ENCODE measurements around the gene MED4.

The MED4 gene

GRCh38 chr13:48094781-48095502 lies at the start of gene MED4:
Gene MED4, minus strand, starts transcription at chr13:48095104. Its CDS starts 26 bp downstream, at chr13:48095078.
- peak; percentile 96 for DNase-seq

- DNase-seq: peak; percentile 66
These were observed 49.6 kb upstream of the MED4 start for GRCh38 chr13:48144413-48145035.

GRCh38 chr13:48142436-48142835 lies 47.5 kb upstream of the MED4 start:
- peak; percentile 51 for DNase-seq

GRCh38 chr13:48138270-48138669 lies 43.4 kb upstream of the MED4 start:
- peak; percentile 41 for DNase-seq

- no peak for DNase-seq
These were observed 38.1 kb upstream of the MED4 start for GRCh38 chr13:48132961-48133360.

GRCh38 chr13:48131533-48131932 lies 36.6 kb upstream of the MED4 start:
- DNase-seq: no peak

GRCh38 chr13:48126944-48127830 lies 32.3 kb upstream of the MED4 start:
- DNase-seq: peak; percentile 88

GRCh38 chr13:48125794-48126228 lies 30.9 kb upstream of the MED4 start:
- no peak for DNase-seq

- no peak for DNase-seq
These were observed 28.9 kb upstream of the MED4 start for GRCh38 chr13:48123812-48124211.

- no peak for DNase-seq
These were observed 26.8 kb upstream of the MED4 start for GRCh38 chr13:48121733-48122132.

GRCh38 chr13:48120241-48120640 lies 25.3 kb upstream of the MED4 start:
- no peak for DNase-seq

GRCh38 chr13:48118030-48118429 lies 23.1 kb upstream of the MED4 start:
- DNase-seq: no peak

- DNase-seq: no peak
These were observed 21.9 kb upstream of the MED4 start for GRCh38 chr13:48116808-48117207.

- no peak for DNase-seq
These were observed 18.8 kb upstream of the MED4 start for GRCh38 chr13:48113756-48114130.

GRCh38 chr13:48112896-48113755 lies 18.2 kb upstream of the MED4 start:
- no peak for DNase-seq

GRCh38 chr13:48110931-48111721 lies 16.2 kb upstream of the MED4 start:
- no peak for DNase-seq

GRCh38 chr13:48110132-48110868 lies 15.4 kb upstream of the MED4 start:
- no peak for DNase-seq

- no peak for DNase-seq
These were observed 13.2 kb upstream of the MED4 start for GRCh38 chr13:48108106-48108505.

GRCh38 chr13:48097793-48098192 lies 2.9 kb upstream of the MED4 start:
- no peak for DNase-seq

- no peak for DNase-seq
These were observed 1.8 kb upstream of the MED4 start for GRCh38 chr13:48096670-48097069.

- DNase-seq: peak; percentile 43
These were observed 512 bp downstream of the MED4 start for GRCh38 chr13:48094404-48094780.
